ENCODE results near the gene GPRC5A.
"Not testable (repeated sequence)": the region's sequence is repeated elsewhere in the genome, so short reads cannot be mapped to it uniquely, and the experiment has no call there.

The GPRC5A gene

GRCh38 chr12:12891080-12891880, at the start of gene GPRC5A:
GPRC5A (plus strand) TSS chr12:12891562; CDS start chr12:12908250, 16,688 bp downstream.
- FAIRE-seq (no peak), DNase-seq (ENCODE audit: insufficient read length, low spot score) (peak; percentile 29)
- peak; percentile 22 for TF ChIP-seq CTCF (IDR thresholded peaks at IDR 0.05; ENCODE audit: insufficient read depth, missing control alignments)

GRCh38 chr12:12845794-12846243, 45.5 kb upstream of the GPRC5A start:
- FAIRE-seq (no peak), DNase-seq (ENCODE audit: insufficient read length, low spot score) (no peak)
- TF ChIP-seq CTCF (IDR thresholded peaks at IDR 0.05; ENCODE audit: insufficient read depth, missing control alignments), result no peak

- not testable (repeated sequence) for FAIRE-seq; DNase-seq (ENCODE audit: insufficient read length, low spot score)
Measured at GRCh38 chr12:12846780-12847179, 44.6 kb upstream of the GPRC5A start.

GRCh38 chr12:12853435-12853834, 37.9 kb upstream of the GPRC5A start:
- no peak for TF ChIP-seq CTCF (IDR thresholded peaks at IDR 0.05; ENCODE audit: insufficient read depth, missing control alignments)
- DNase-seq (ENCODE audit: insufficient read length, low spot score) (no peak), FAIRE-seq (no peak)

- no peak for FAIRE-seq
- no peak for DNase-seq (ENCODE audit: insufficient read length, low spot score)
- TF ChIP-seq CTCF (IDR thresholded peaks at IDR 0.05; ENCODE audit: insufficient read depth, missing control alignments), result no peak
Measured at GRCh38 chr12:12859690-12860089, 31.7 kb upstream of the GPRC5A start.

- DNase-seq (ENCODE audit: insufficient read length, low spot score), result no peak
- no peak for TF ChIP-seq CTCF (IDR thresholded peaks at IDR 0.05; ENCODE audit: insufficient read depth, missing control alignments)
- no peak for FAIRE-seq
Measured at GRCh38 chr12:12864243-12864642, 27.1 kb upstream of the GPRC5A start.

- FAIRE-seq, result no peak
- no peak for TF ChIP-seq CTCF (IDR thresholded peaks at IDR 0.05; ENCODE audit: insufficient read depth, missing control alignments)
- DNase-seq (ENCODE audit: insufficient read length, low spot score), result no peak
Measured at GRCh38 chr12:12868477-12869235, 22.7 kb upstream of the GPRC5A start.

Measured in D721Med (cell line).